Measurements from ENCODE around the gene TTLL5.

- TF ChIP-seq, protein P1, sequence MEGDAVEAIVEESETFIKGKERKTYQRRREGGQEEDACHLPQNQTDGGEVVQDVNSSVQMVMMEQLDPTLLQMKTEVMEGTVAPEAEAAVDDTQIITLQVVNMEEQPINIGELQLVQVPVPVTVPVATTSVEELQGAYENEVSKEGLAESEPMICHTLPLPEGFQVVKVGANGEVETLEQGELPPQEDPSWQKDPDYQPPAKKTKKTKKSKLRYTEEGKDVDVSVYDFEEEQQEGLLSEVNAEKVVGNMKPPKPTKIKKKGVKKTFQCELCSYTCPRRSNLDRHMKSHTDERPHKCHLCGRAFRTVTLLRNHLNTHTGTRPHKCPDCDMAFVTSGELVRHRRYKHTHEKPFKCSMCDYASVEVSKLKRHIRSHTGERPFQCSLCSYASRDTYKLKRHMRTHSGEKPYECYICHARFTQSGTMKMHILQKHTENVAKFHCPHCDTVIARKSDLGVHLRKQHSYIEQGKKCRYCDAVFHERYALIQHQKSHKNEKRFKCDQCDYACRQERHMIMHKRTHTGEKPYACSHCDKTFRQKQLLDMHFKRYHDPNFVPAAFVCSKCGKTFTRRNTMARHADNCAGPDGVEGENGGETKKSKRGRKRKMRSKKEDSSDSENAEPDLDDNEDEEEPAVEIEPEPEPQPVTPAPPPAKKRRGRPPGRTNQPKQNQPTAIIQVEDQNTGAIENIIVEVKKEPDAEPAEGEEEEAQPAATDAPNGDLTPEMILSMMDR (IDR thresholded peaks at IDR 0.05; ENCODE audit: low read depth, low read length, poor library complexity, severe bottlenecking), result no peak
- TF ChIP-seq EZH2phosphoT487 (IDR thresholded peaks at IDR 0.05; ENCODE audit: borderline replicate concordance, low read length), result no peak
These were observed 12.4 kb downstream of the TTLL5 start for GRCh38 chr14:75673345-75674035.

Measured in DOHH2 (cell line).